NCI-H1092 treated with DMSO at 0.1 percent for 48 hours (cell line): Measurements from ENCODE around the gene SOX6.
"Not testable (repeated sequence)": the region's sequence is repeated elsewhere in the genome, so short reads cannot be mapped to it uniquely, and the experiment has no call there.

ENCODE experiments used
- DNase-seq: peaks from one replicate; lab custom pipeline; 2025; lab: John Stamatoyannopoulos, UW

Gene SOX6

GRCh38 chr11:16149476-16149875, 206.9 kb downstream of the SOX6 start:
- DNase-seq, result no peak

- no peak for DNase-seq
Observed at GRCh38 chr11:16148301-16148931, 207.9 kb downstream of the SOX6 start.

- DNase-seq, result not testable (repeated sequence)
Observed at GRCh38 chr11:16146980-16147379, 209.4 kb downstream of the SOX6 start.

GRCh38 chr11:16141614-16142013, 214.7 kb downstream of the SOX6 start:
- not testable (repeated sequence) for DNase-seq

- not testable (repeated sequence) for DNase-seq
Observed at GRCh38 chr11:16141162-16141561, 215.2 kb downstream of the SOX6 start.

GRCh38 chr11:16136792-16137390, 219.5 kb downstream of the SOX6 start:
- DNase-seq, result no peak

- no peak for DNase-seq
Observed at GRCh38 chr11:16133867-16134266, 222.5 kb downstream of the SOX6 start.

GRCh38 chr11:16127732-16128131, 228.6 kb downstream of the SOX6 start:
- DNase-seq, result no peak

- DNase-seq, result peak; percentile 39
Observed at GRCh38 chr11:16126362-16126761, 230.0 kb downstream of the SOX6 start.

- DNase-seq, result no peak
Observed at GRCh38 chr11:16125796-16126195, 230.6 kb downstream of the SOX6 start.

- no peak for DNase-seq
Observed at GRCh38 chr11:16124390-16124789, 232.0 kb downstream of the SOX6 start.

GRCh38 chr11:16121853-16122252, 234.5 kb downstream of the SOX6 start:
- no peak for DNase-seq

- DNase-seq, result no peak
Observed at GRCh38 chr11:16120008-16120407, 236.3 kb downstream of the SOX6 start.

GRCh38 chr11:16117989-16118756, 238.2 kb downstream of the SOX6 start:
- DNase-seq, result peak; percentile 6

GRCh38 chr11:16114978-16115871, 241.1 kb downstream of the SOX6 start:
- DNase-seq, result no peak

GRCh38 chr11:16114431-16114830, 241.9 kb downstream of the SOX6 start:
- no peak for DNase-seq

- no peak for DNase-seq
Observed at GRCh38 chr11:16111690-16112089, 244.7 kb downstream of the SOX6 start.

- DNase-seq, result no peak
Observed at GRCh38 chr11:16110886-16111285, 245.5 kb downstream of the SOX6 start.

GRCh38 chr11:16099343-16099900, 256.9 kb downstream of the SOX6 start:
- DNase-seq, result no peak

- DNase-seq, result no peak
Observed at GRCh38 chr11:16098526-16099205, 257.7 kb downstream of the SOX6 start.

- peak; percentile 59 for DNase-seq
Observed at GRCh38 chr11:16097543-16097942, 258.8 kb downstream of the SOX6 start.
